HL-60 (cell line): Measurements from ENCODE around the gene NPNT.

Experiments
- DNase-seq, 2 experiments: peaks; one replicate each; pipeline ENCODE4 v3.0.0-alpha.2; 2010 to 2020; ENCODE audit warnings: low read depth in 1 of 2, low spot score in 1 of 2
- H3K27ac ChIP-seq: fragments of 250-450 bp; sonication (Bioruptor Pico); replicated peaks from 2 replicates; pipeline ENCODE4 v1.5.1; 2020; ENCODE audit warnings: mild to moderate bottlenecking, moderate library complexity
- H3K27me3 ChIP-seq: fragments of 250-450 bp; sonication (Bioruptor Pico); 2 replicates; pipeline ENCODE4 v1.5.1; 2021; ENCODE audit warnings: mild to moderate bottlenecking, moderate library complexity; ENCODE audit not compliant: insufficient read depth, poor library complexity, severe bottlenecking
- H3K4me3 ChIP-seq: replicated peaks from 2 replicates; pipeline ENCODE4 v1.5.1; 2011; ENCODE audit warnings: mild to moderate bottlenecking, control low read depth, low read length; ENCODE audit not compliant: insufficient read depth
- GABPA ChIP-seq: IDR thresholded peaks from 2 replicates; pipeline ENCODE4 v1.6.1; 2012; ENCODE audit warnings: low read depth
- POLR2AphosphoS5 ChIP-seq: IDR thresholded peaks from 2 replicates; pipeline ENCODE4 v1.6.1; 2012; ENCODE audit warnings: low read depth
- SPI1 ChIP-seq: IDR thresholded peaks from 2 replicates; pipeline ENCODE4 v1.6.1; 2012; ENCODE audit warnings: low read depth, mild to moderate bottlenecking, borderline replicate concordance
- TF ChIP-seq, protein P1 (sequence below): IDR thresholded peaks from 2 replicates; pipeline ENCODE4 v1.6.1; 2012; ENCODE audit warnings: low read depth; ENCODE audit not compliant: insufficient replicate concordance
- TF ChIP-seq, protein P2 (sequence below): IDR thresholded peaks from one replicate; pipeline ENCODE4 v1.5.1; 2011; ENCODE audit warnings: low read length, control low read depth, inconsistent platforms; ENCODE audit not compliant: insufficient read depth

Gene NPNT

DNA sequence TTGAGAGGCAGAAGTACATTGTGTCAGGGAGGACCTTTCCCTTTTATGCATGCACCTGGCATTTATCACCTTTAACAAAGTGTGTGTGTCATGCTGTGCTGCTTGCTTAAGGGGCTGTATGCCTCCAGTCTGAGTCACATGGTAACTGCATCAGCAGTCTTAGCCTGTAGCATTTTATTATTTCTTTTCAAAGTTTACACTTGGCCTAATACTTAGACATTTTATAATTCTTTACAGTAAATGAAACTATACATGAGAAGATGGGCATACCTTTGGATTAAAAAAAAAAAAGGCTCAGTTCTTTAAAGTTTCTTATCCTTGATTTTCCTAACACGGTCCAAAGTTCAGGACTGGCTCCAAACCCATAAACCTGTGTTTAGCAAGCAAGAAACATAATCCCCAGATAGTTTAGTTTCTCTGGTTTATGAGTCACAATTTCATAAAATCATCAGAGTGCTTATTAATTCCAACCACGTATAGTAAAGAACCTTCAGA, 14.6 kb downstream of the NPNT start:
- Histone ChIP-seq H3K4me3 (no peak overlapping the region), H3K27ac (no peak overlapping the region), H3K27me3 (no peaks in the 10 kb centered on the region)
- DNase-seq = no peak
- no peak for TF ChIP-seq POLR2AphosphoS5
- TF ChIP-seq, protein P1, sequence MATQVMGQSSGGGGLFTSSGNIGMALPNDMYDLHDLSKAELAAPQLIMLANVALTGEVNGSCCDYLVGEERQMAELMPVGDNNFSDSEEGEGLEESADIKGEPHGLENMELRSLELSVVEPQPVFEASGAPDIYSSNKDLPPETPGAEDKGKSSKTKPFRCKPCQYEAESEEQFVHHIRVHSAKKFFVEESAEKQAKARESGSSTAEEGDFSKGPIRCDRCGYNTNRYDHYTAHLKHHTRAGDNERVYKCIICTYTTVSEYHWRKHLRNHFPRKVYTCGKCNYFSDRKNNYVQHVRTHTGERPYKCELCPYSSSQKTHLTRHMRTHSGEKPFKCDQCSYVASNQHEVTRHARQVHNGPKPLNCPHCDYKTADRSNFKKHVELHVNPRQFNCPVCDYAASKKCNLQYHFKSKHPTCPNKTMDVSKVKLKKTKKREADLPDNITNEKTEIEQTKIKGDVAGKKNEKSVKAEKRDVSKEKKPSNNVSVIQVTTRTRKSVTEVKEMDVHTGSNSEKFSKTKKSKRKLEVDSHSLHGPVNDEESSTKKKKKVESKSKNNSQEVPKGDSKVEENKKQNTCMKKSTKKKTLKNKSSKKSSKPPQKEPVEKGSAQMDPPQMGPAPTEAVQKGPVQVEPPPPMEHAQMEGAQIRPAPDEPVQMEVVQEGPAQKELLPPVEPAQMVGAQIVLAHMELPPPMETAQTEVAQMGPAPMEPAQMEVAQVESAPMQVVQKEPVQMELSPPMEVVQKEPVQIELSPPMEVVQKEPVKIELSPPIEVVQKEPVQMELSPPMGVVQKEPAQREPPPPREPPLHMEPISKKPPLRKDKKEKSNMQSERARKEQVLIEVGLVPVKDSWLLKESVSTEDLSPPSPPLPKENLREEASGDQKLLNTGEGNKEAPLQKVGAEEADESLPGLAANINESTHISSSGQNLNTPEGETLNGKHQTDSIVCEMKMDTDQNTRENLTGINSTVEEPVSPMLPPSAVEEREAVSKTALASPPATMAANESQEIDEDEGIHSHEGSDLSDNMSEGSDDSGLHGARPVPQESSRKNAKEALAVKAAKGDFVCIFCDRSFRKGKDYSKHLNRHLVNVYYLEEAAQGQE = no peak
- TF ChIP-seq, protein P2, sequence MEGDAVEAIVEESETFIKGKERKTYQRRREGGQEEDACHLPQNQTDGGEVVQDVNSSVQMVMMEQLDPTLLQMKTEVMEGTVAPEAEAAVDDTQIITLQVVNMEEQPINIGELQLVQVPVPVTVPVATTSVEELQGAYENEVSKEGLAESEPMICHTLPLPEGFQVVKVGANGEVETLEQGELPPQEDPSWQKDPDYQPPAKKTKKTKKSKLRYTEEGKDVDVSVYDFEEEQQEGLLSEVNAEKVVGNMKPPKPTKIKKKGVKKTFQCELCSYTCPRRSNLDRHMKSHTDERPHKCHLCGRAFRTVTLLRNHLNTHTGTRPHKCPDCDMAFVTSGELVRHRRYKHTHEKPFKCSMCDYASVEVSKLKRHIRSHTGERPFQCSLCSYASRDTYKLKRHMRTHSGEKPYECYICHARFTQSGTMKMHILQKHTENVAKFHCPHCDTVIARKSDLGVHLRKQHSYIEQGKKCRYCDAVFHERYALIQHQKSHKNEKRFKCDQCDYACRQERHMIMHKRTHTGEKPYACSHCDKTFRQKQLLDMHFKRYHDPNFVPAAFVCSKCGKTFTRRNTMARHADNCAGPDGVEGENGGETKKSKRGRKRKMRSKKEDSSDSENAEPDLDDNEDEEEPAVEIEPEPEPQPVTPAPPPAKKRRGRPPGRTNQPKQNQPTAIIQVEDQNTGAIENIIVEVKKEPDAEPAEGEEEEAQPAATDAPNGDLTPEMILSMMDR = no peak
- TF ChIP-seq SPI1 = no peak
- no peak for TF ChIP-seq GABPA

DNA sequence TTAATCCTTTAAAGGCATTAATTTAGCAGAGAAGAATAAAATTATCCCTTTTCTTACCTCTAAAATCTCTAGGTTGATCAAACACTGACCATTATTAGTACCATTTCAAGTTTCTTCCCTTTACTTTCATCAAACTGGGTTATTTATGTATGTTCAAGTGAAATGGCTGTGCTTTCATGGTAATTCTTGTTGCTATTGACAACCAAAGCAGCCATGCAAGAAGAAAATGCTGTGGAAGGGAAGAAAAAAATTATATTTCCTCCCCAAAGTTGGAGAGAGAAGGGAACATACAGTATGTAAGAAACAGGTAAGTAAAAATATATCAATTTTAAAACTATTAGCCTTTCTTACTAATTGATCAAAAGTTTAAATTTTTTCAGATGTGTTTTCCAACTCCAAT, 16.2 kb downstream of the NPNT start:
- TF ChIP-seq SPI1 (no peak), GABPA (no peak), POLR2AphosphoS5 (no peak)
- TF ChIP-seq, protein P2 = no peak
- TF ChIP-seq, protein P1 = no peak
- Histone ChIP-seq H3K27ac (no peak overlapping the region), H3K4me3 (no peak overlapping the region), H3K27me3 (no peaks in the 10 kb centered on the region)
- DNase-seq = no peak

DNA sequence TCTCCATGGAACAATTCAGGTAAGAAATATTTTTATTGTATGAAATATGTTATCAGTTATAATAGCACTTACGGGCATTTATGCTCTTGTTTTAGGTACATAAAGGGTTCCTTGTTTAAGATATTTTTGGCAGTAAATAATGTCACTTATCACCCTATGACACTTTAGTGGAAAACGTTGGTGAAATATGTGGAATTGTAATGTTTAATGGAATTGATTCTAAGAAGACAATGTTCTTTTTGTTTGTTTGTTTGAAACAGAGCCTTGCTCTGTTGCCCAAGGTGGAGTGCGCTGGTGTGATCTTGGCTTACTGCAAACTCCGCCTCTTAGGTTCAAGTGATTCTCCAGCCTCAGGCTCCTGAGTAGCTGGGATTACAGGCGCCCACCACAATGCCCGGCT, 17.4 kb downstream of the NPNT start:
- Histone ChIP-seq H3K4me3 (no peak overlapping the region), H3K27ac (no peak overlapping the region), H3K27me3 (no peaks in the 10 kb centered on the region)
- TF ChIP-seq, protein P2 = no peak
- TF ChIP-seq POLR2AphosphoS5 (no peak), SPI1 (no peak), GABPA (no peak)
- TF ChIP-seq, protein P1 = no peak
- DNase-seq = no peak
